Measurements from ENCODE around the gene PEX6. TPM values are rescaled to one million over a fixed set of nuclear protein-coding genes. Genes with fewer than 3 reads are reported as not detected.

PEX6 gene
- total and polyA plus RNA-seq, 2 of the 13 experiments (the other 11 are each of a cell fraction or from before 2014, with no cell fraction given): 5.1 to 6.7 TPM

DNA sequence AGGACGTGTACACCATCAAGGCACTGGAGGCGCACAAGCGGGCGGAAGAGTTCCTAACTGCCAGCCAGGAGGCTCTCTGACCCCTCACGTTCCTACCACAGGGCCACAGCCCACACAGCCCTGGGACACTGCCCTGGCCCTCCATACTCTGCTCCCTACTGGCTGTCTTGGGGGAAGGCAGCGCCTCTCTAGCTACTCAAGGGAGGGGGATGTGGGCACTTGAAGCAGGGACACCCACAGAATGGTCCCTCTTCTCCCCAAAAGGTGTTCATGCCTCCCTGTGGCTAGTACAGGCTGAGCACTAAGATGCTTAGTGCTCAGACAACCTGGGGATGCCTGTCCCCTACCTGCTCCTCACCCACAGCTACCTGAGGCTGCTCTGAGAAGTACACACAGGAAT lies 32.2 kb upstream of the PEX6 start:
- no peak for FAIRE-seq
- 93% methylated on average over 6 of the region's 6 CpGs for WGBS (ENCODE audit: low lambda C conversion rate)
- no peaks in the 10 kb centered on the region for H3K9me3 ChIP-seq (ENCODE audit: low read length)

DNA sequence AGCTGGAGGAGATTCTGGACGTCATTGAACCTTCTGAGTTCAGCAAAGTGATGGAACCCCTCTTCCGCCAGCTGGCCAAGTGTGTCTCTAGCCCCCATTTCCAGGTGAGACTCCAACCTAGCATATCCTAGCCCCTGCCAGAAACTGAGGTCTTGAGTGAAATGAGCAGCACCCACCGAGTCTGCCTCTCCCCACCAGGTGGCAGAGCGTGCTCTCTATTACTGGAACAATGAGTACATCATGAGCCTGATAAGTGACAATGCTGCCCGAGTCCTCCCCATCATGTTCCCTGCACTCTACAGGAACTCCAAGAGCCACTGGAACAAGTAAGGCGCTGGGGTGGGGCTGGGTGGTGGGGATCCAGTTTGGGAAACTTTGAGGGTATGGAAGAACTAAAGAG lies 30.1 kb upstream of the PEX6 start:
- no peak overlapping the region for H3K4me2 ChIP-seq (ENCODE audit: low read depth, low read length)
- intact Hi-C loops (cut with micrococcal nuclease; ENCODE audit: unreplicated experiment): loop anchor here (1.0 kb wide), 2 partner anchors 26 to 134 kb away; no protein-coding TSS in a partner anchor
- H3K27ac ChIP-seq (ENCODE audit: extremely low read length, insufficient read depth, low read length): no peak overlapping the region
- ChIA-PET CTCF (ENCODE audit: low intra/inter-chr PET ratio, low total read pairs) (interaction anchor here (1.0 to 1.6 kb wide), 2 partner anchors 121 to 135 kb away, joined by 4 to 6 read pairs; no protein-coding TSS in a partner anchor), POLR2A (interaction anchor here (0.8 to 4.9 kb wide), 2 partner anchors 25 to 40 kb away, joined by 3 to 22 read pairs; partner anchors contain the start of gene PPP2R5D)
- H3K27me3 ChIP-seq (ENCODE audit: control insufficient read depth in 1 of 2, insufficient read depth in 2 of 2, low read length in 2 of 2): no peaks in the 10 kb centered on the region; a peak in 1 of 5 replicates
- no peaks in the 10 kb centered on the region for H3K9me3 ChIP-seq (ENCODE audit: low read length)
- no peaks in the 10 kb centered on the region for H4K20me1 ChIP-seq (ENCODE audit: insufficient read depth, low read length)
- H2AFZ ChIP-seq (ENCODE audit: low read length): no peak overlapping the region
- DNase-seq (ENCODE audit: low spot score) (peak; percentile 49), FAIRE-seq (peak; percentile 85), ATAC-seq (peak; percentile 12; the same call in 2 of the 3 replicates)
- H3K79me2 ChIP-seq (ENCODE audit: insufficient read depth, low read length): peaks cover 13% of the 10 kb centered on the region
- no TSS peak for BruUV-seq (replicated peaks)
- H3K9ac ChIP-seq (ENCODE audit: insufficient read depth, low read depth, low read length): no peak overlapping the region
- H3K4me1 ChIP-seq (ENCODE audit: insufficient read depth, low read length): peaks cover 14% of the 10 kb centered on the region
- 67% methylated on average over 6 of the region's 6 CpGs for WGBS (ENCODE audit: low lambda C conversion rate)
- in situ Hi-C loops (cut with HindIII; ENCODE audit: extremely low pct_ligation_motif_present, low pct_unique_long_range_greater_than_20kb): no loop called here
- H3K4me3 ChIP-seq (replicated peaks in 1 of 3; ENCODE audit: insufficient read depth in 1 of 3, low read depth in 2 of 3, low read length in 3 of 3): no peak overlapping the region
- H3K36me3 ChIP-seq (replicated peaks in 1 of 2; ENCODE audit: control insufficient read depth in 1 of 2, insufficient read depth in 2 of 2, low read length in 2 of 2): peaks cover 29 to 69% of the 10 kb centered on the region in 2 experiments
- TF ChIP-seq FOXO1 (CRISPR knock-in tag; IDR thresholded peaks at IDR 0.05) (no peak), ZNF567 (CRISPR knock-in tag; IDR thresholded peaks at IDR 0.05; ENCODE audit: borderline replicate concordance) (no peak), GFI1 (CRISPR knock-in tag; IDR thresholded peaks at IDR 0.05; ENCODE audit: borderline replicate concordance) (no peak), YEATS4 (CRISPR knock-in tag; IDR thresholded peaks at IDR 0.05; ENCODE audit: borderline replicate concordance) (no peak)
- TF ChIP-seq, protein P1, sequence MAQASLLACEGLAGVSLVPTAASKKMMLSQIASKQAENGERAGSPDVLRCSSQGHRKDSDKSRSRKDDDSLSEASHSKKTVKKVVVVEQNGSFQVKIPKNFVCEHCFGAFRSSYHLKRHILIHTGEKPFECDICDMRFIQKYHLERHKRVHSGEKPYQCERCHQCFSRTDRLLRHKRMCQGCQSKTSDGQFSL (CRISPR knock-in tag; IDR thresholded peaks at IDR 0.05): no peak
- TF ChIP-seq, protein P2, sequence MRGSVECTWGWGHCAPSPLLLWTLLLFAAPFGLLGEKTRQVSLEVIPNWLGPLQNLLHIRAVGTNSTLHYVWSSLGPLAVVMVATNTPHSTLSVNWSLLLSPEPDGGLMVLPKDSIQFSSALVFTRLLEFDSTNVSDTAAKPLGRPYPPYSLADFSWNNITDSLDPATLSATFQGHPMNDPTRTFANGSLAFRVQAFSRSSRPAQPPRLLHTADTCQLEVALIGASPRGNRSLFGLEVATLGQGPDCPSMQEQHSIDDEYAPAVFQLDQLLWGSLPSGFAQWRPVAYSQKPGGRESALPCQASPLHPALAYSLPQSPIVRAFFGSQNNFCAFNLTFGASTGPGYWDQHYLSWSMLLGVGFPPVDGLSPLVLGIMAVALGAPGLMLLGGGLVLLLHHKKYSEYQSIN (CRISPR knock-in tag; IDR thresholded peaks at IDR 0.05; ENCODE audit: borderline replicate concordance): no peak
- TF ChIP-seq, protein P3, sequence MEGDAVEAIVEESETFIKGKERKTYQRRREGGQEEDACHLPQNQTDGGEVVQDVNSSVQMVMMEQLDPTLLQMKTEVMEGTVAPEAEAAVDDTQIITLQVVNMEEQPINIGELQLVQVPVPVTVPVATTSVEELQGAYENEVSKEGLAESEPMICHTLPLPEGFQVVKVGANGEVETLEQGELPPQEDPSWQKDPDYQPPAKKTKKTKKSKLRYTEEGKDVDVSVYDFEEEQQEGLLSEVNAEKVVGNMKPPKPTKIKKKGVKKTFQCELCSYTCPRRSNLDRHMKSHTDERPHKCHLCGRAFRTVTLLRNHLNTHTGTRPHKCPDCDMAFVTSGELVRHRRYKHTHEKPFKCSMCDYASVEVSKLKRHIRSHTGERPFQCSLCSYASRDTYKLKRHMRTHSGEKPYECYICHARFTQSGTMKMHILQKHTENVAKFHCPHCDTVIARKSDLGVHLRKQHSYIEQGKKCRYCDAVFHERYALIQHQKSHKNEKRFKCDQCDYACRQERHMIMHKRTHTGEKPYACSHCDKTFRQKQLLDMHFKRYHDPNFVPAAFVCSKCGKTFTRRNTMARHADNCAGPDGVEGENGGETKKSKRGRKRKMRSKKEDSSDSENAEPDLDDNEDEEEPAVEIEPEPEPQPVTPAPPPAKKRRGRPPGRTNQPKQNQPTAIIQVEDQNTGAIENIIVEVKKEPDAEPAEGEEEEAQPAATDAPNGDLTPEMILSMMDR (CRISPR knock-in tag; IDR thresholded peaks at IDR 0.05): peak; percentile 73

More for the DNA sequence above, 32.2 kb upstream of the PEX6 start:
- H2AFZ ChIP-seq (ENCODE audit: low read length): no peak overlapping the region
- no peaks in the 10 kb centered on the region; a peak in 1 of 5 replicates for H3K27me3 ChIP-seq (ENCODE audit: control insufficient read depth in 1 of 2, insufficient read depth in 2 of 2, low read length in 2 of 2)
- H3K4me1 ChIP-seq (ENCODE audit: insufficient read depth, low read length): peaks cover 29% of the 10 kb centered on the region
- no peak overlapping the region for H3K4me3 ChIP-seq (replicated peaks in 1 of 3; ENCODE audit: insufficient read depth in 1 of 3, low read depth in 2 of 3, low read length in 3 of 3)
- DNase-seq (ENCODE audit: low spot score) (no peak), ATAC-seq (no peak)
- H4K20me1 ChIP-seq (ENCODE audit: insufficient read depth, low read length): no peaks in the 10 kb centered on the region
- H3K79me2 ChIP-seq (ENCODE audit: insufficient read depth, low read length): peaks cover 27% of the 10 kb centered on the region
- ChIA-PET CTCF (ENCODE audit: low intra/inter-chr PET ratio, low total read pairs) (no interaction called here), POLR2A (interaction anchor here (1.0 to 4.9 kb wide), 3 partner anchors 27 to 82 kb away, joined by 3 to 22 read pairs (median 3); partner anchors contain the start of genes CNPY3, CUL7 and PPP2R5D)
- no peak overlapping the region for H3K9ac ChIP-seq (ENCODE audit: insufficient read depth, low read depth, low read length)
- H3K36me3 ChIP-seq (replicated peaks in 1 of 2; ENCODE audit: control insufficient read depth in 1 of 2, insufficient read depth in 2 of 2, low read length in 2 of 2): peaks cover 27 to 61% of the 10 kb centered on the region in 2 experiments
- intact Hi-C loops (cut with micrococcal nuclease; ENCODE audit: unreplicated experiment) (loop anchor here (5.0 kb wide), 2 partner anchors 41 to 49 kb away; partner anchors contain the start of genes CUL7 and GNMT), in situ Hi-C loops (cut with HindIII; ENCODE audit: extremely low pct_ligation_motif_present, low pct_unique_long_range_greater_than_20kb) (no loop called here)
- BruUV-seq (replicated peaks): no TSS peak
- no peak overlapping the region for H3K27ac ChIP-seq (ENCODE audit: extremely low read length, insufficient read depth, low read length)
- H3K4me2 ChIP-seq (ENCODE audit: low read depth, low read length): no peak overlapping the region
- TF ChIP-seq RBM22 (optimal IDR thresholded peaks at IDR 0.05; ENCODE audit: low read length) (peak; percentile 56), ELF3 (CRISPR knock-in tag; IDR thresholded peaks at IDR 0.05) (no peak), XRCC5 (optimal IDR thresholded peaks at IDR 0.05; ENCODE audit: low read length) (no peak)
- TF ChIP-seq, protein P3 (CRISPR knock-in tag; IDR thresholded peaks at IDR 0.05): peak; percentile 22; the same call in 1 of the 2 replicates

Data from HepG2 (cell line).